Mucosa of descending colon (tissue), 3 donors: ENCODE data around the gene MC2R. TPM values are rescaled to one million over a fixed set of nuclear protein-coding genes. Genes with fewer than 3 reads are reported as not detected.

ENCODE experiments used
- ATAC-seq: fragments of 200-7000 bp; cut with Tn5 transposase; one replicate; pipeline ENCODE4 v1.9.1; 2020; ENCODE audit warnings: mild to moderate bottlenecking, moderate library complexity
- DNase-seq, 3 donors: peaks; one replicate each; pipeline ENCODE4 v3.0.0-alpha.2; 2020
- H3K36me3 ChIP-seq: fragments of 200-600 bp; one replicate; pipeline ENCODE4 v1.8.0; 2021; ENCODE audit warnings: low read depth, mild to moderate bottlenecking
- H3K4me1 ChIP-seq: fragments of 200-600 bp; one replicate; pipeline ENCODE4 v1.8.0; 2021; ENCODE audit warnings: low read depth, mild to moderate bottlenecking
- H3K4me3 ChIP-seq: fragments of 200-600 bp; one replicate; pipeline ENCODE4 v1.8.0; 2021; ENCODE audit warnings: mild to moderate bottlenecking
- H3K9me3 ChIP-seq: fragments of 200-600 bp; one replicate; pipeline ENCODE4 v1.8.0; 2021; ENCODE audit warnings: mild to moderate bottlenecking
- CTCF ChIP-seq: fragments of 200-600 bp; IDR thresholded peaks from one replicate; pipeline ENCODE4 v1.8.0; 2022; ENCODE audit warnings: antibody characterized with exemption, mild to moderate bottlenecking
- intact Hi-C, 2 donors: fragments of 100-400 bp; cut with DNase I in 1 of 2; cut with micrococcal nuclease in 1 of 2; formaldehyde crosslinking; loops; one replicate each; pipeline versions ENCODE4 v1.11.0 to v1.11.1; 2022; cut with DNase I, micrococcal nuclease
- total RNA-seq, 3 donors: library from RNA; stranded (reverse); fragmentation: NEBNext Ultra II Directional in 2 of 3; extraction: Animal tissue kit (Norgen Biotek cat#: 25700) in 2 of 3; gene quantifications; one replicate each; pipeline versions ENCODE4 v1.2.1 to v1.2.4, GENCODE V29; 2021 to 2023
- donor health status: DM: no; HTN: no; CAD: no; lungs with moderate emphysema.
- donor health status: DM: no; HTN: no; CAD: no.
- donor health status: DM: no; HTN: yes; CAD: no.

Gene MC2R
- total RNA-seq, 3 donors from 2014 or later = not detected

GRCh38 chr18:13932285-13933025 is 17.1 kb upstream of the MC2R start:
- no peak for ATAC-seq

GRCh38 chr18:13930964-13931363 is 15.6 kb upstream of the MC2R start:
- no peak overlapping the region for H3K4me3 ChIP-seq

More at GRCh38 chr18:13932285-13933025, 17.1 kb upstream of the MC2R start:
- Histone ChIP-seq H3K4me3 (no peak overlapping the region), H3K9me3 (peaks cover 5% of the 10 kb centered on the region), H3K4me1 (no peaks in the 10 kb centered on the region), H3K36me3 (no peaks in the 10 kb centered on the region)
- no peak for TF ChIP-seq CTCF
- intact Hi-C loops = no loop called here
- no peak for DNase-seq

GRCh38 chr18:13923221-13923620 is 7.9 kb upstream of the MC2R start:
- ATAC-seq = no peak
- no peak overlapping the region for H3K4me3 ChIP-seq
- H3K36me3 ChIP-seq = no peaks in the 10 kb centered on the region
- intact Hi-C loops = no loop called here
- no peak for TF ChIP-seq CTCF
- no peaks in the 10 kb centered on the region for H3K4me1 ChIP-seq
- H3K9me3 ChIP-seq = no peaks in the 10 kb centered on the region
- no peak for DNase-seq

More at GRCh38 chr18:13930964-13931363, 15.6 kb upstream of the MC2R start:
- DNase-seq (no peak), ATAC-seq (no peak)
- no peak for TF ChIP-seq CTCF
- Histone ChIP-seq H3K9me3 (peaks cover 5% of the 10 kb centered on the region), H3K4me1 (no peaks in the 10 kb centered on the region), H3K36me3 (no peaks in the 10 kb centered on the region)
- intact Hi-C loops = no loop called here

GRCh38 chr18:13918898-13919297 is 3.6 kb upstream of the MC2R start:
- intact Hi-C loops = no loop called here
- H3K4me1 ChIP-seq = no peaks in the 10 kb centered on the region
- no peaks in the 10 kb centered on the region for H3K36me3 ChIP-seq
- DNase-seq = no peak
- ATAC-seq = no peak
- no peak for TF ChIP-seq CTCF
- H3K4me3 ChIP-seq = no peak overlapping the region
- H3K9me3 ChIP-seq = no peaks in the 10 kb centered on the region

GRCh38 chr18:13917401-13917800 is 2.1 kb upstream of the MC2R start:
- no peak for DNase-seq
- no peaks in the 10 kb centered on the region for H3K36me3 ChIP-seq
- TF ChIP-seq CTCF = no peak
- no peak for ATAC-seq
- H3K4me1 ChIP-seq = no peaks in the 10 kb centered on the region
- H3K9me3 ChIP-seq = no peaks in the 10 kb centered on the region
- no peak overlapping the region for H3K4me3 ChIP-seq
- intact Hi-C loops = no loop called here
